ENCODE measurements around the gene OSGIN1. TPM values are rescaled to one million over a fixed set of nuclear protein-coding genes. Genes with fewer than 3 reads are reported as not detected.

The OSGIN1 gene
- total and polyA plus RNA-seq, 2 donors (not counting 1 experiment from before 2014, with no cell fraction given) = 0.85 to 1.8 TPM

DNA sequence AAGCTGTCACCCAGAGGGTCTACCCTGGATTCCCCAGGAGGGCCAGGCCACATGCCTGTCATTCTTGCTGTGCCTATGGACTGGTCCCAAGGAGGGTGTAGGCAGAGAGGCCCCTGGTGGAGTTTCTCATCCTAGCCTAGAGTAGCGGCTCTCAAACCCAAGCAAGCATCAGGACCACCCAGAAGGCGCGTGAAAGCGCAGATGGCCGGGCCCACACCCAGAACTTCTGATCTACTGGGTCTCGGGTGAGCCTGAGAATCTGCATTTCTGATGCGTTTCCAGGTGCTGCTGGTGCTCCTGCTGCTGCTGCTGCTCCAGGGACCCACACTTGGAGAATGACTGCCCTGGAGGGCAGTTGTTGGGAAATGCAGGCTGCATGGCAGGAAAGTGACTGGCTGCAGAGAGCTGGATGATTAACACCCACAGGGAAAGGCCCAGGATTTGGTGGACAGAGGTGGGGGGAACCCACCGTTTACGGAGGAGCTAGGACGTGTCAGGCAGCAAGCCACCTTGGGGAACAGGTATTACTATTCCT is 9.5 kb upstream of the OSGIN1 start:
- POLR2A ChIA-PET = no interaction called here
- H3K9me3 ChIP-seq (ENCODE audit: control extremely low read depth in 1 of 3, control insufficient read depth in 2 of 3, insufficient read depth in 1 of 3, low read length in 2 of 3) = no peaks in the 10 kb centered on the region
- H3K79me2 ChIP-seq (ENCODE audit: control insufficient read depth, insufficient read depth, low read length) = no peaks in the 10 kb centered on the region
- Mint-ChIP-seq H3K4me3 (no peak overlapping the region), H3K9me3 (ENCODE audit: insufficient read depth) (no peaks in the 10 kb centered on the region), H3K27ac (no peak overlapping the region), H3K4me1 (peaks cover 4% of the 10 kb centered on the region), H3K27me3 (peaks cover 7% of the 10 kb centered on the region)
- H3K4me3 ChIP-seq (ENCODE audit: control extremely low read depth in 1 of 5, extremely low read depth in 1 of 5, insufficient read depth in 1 of 5, low read depth in 2 of 5, low read length in 4 of 5) = no peak overlapping the region
- no peak overlapping the region for H3K27ac ChIP-seq (ENCODE audit: low read length in 2 of 2)
- H3K36me3 ChIP-seq (replicated peaks in 1 of 2; ENCODE audit: control extremely low read depth in 1 of 2, control insufficient read depth in 1 of 2, extremely low read depth in 1 of 2, insufficient read depth in 2 of 2, low read length in 1 of 2) = no peaks in the 10 kb centered on the region
- WGBS (ENCODE audit: insufficient coverage) = 94% methylated on average over 10 of the region's 10 CpGs
- no peak overlapping the region for H2AFZ ChIP-seq (ENCODE audit: insufficient read depth, low read depth, low read length, poor library complexity, severe bottlenecking)
- CTCF ChIA-PET = no interaction called here
- H3K27me3 ChIP-seq (replicated peaks in 1 of 4; ENCODE audit: control extremely low read depth in 1 of 4, control insufficient read depth in 3 of 4, insufficient read depth in 4 of 4, low read length in 3 of 4) = no peaks in the 10 kb centered on the region
- no peaks in the 10 kb centered on the region for H3K4me1 ChIP-seq (ENCODE audit: control insufficient read depth in 2 of 2, insufficient read depth in 2 of 2, low read length in 2 of 2)
- DNase-seq = no peak
- H3K9ac ChIP-seq (ENCODE audit: low read length) = no peak overlapping the region
- no peak overlapping the region for H3K4me2 ChIP-seq (replicated peaks; ENCODE audit: low read depth, low read length, poor library complexity, severe bottlenecking)
- TF ChIP-seq, protein P1, sequence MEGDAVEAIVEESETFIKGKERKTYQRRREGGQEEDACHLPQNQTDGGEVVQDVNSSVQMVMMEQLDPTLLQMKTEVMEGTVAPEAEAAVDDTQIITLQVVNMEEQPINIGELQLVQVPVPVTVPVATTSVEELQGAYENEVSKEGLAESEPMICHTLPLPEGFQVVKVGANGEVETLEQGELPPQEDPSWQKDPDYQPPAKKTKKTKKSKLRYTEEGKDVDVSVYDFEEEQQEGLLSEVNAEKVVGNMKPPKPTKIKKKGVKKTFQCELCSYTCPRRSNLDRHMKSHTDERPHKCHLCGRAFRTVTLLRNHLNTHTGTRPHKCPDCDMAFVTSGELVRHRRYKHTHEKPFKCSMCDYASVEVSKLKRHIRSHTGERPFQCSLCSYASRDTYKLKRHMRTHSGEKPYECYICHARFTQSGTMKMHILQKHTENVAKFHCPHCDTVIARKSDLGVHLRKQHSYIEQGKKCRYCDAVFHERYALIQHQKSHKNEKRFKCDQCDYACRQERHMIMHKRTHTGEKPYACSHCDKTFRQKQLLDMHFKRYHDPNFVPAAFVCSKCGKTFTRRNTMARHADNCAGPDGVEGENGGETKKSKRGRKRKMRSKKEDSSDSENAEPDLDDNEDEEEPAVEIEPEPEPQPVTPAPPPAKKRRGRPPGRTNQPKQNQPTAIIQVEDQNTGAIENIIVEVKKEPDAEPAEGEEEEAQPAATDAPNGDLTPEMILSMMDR (IDR thresholded peaks at IDR 0.05) = no peak
- TF ChIP-seq EZH2 (IDR thresholded peaks at IDR 0.05; ENCODE audit: borderline replicate concordance, insufficient read depth, low read depth, low read length, poor library complexity, severe bottlenecking) = no peak
- no peaks in the 10 kb centered on the region for H4K20me1 ChIP-seq (ENCODE audit: control insufficient read depth, insufficient read depth, low read length, poor library complexity, severe bottlenecking)
- ATAC-seq (ENCODE audit: low read depth) = no peak
- intact Hi-C loops (cut with micrococcal nuclease) = no loop called here

DNA sequence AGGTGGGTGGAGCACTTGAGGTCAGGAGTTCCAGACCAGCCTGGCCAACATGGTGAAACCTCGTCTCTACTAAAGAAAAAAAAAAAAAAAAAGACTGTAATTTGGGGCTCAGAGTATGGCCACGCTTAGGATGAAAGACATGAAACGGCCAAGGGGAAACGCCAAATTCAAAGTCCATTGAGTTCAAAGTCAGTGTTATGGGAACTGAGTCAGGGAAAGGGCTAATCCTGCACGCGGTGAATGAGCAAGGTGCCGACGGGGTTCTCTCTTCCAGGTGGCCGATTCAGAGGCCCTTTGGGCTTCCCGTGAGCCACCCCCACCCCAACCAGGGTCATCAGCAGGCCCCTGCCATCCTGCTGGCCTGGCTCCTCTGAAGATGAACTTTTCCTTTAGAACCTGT is 7.5 kb upstream of the OSGIN1 start:
- intact Hi-C loops (cut with micrococcal nuclease) = no loop called here
- CTCF ChIA-PET = no interaction called here

More for the DNA sequence above, 7.5 kb upstream of the OSGIN1 start:
- no peak for DNase-seq
- Histone ChIP-seq H2AFZ (ENCODE audit: insufficient read depth, low read depth, low read length, poor library complexity, severe bottlenecking) (no peak overlapping the region), H3K4me3 (ENCODE audit: control extremely low read depth in 1 of 5, extremely low read depth in 1 of 5, insufficient read depth in 1 of 5, low read depth in 2 of 5, low read length in 4 of 5) (no peak overlapping the region), H4K20me1 (ENCODE audit: control insufficient read depth, insufficient read depth, low read length, poor library complexity, severe bottlenecking) (no peaks in the 10 kb centered on the region), H3K4me1 (ENCODE audit: control insufficient read depth in 2 of 2, insufficient read depth in 2 of 2, low read length in 2 of 2) (no peaks in the 10 kb centered on the region), H3K27me3 (replicated peaks in 1 of 4; ENCODE audit: control extremely low read depth in 1 of 4, control insufficient read depth in 3 of 4, insufficient read depth in 4 of 4, low read length in 3 of 4) (no peaks in the 10 kb centered on the region), H3K4me2 (replicated peaks; ENCODE audit: low read depth, low read length, poor library complexity, severe bottlenecking) (no peak overlapping the region), H3K79me2 (ENCODE audit: control insufficient read depth, insufficient read depth, low read length) (no peaks in the 10 kb centered on the region), H3K27ac (ENCODE audit: low read length in 2 of 2) (no peak overlapping the region), H3K36me3 (replicated peaks in 1 of 2; ENCODE audit: control extremely low read depth in 1 of 2, control insufficient read depth in 1 of 2, extremely low read depth in 1 of 2, insufficient read depth in 2 of 2, low read length in 1 of 2) (no peaks in the 10 kb centered on the region), H3K9ac (ENCODE audit: low read length) (no peak overlapping the region), H3K9me3 (ENCODE audit: control extremely low read depth in 1 of 3, control insufficient read depth in 2 of 3, insufficient read depth in 1 of 3, low read length in 2 of 3) (no peaks in the 10 kb centered on the region)
- POLR2A ChIA-PET = no interaction called here
- no peaks in the 10 kb centered on the region for H3K4me1 Mint-ChIP-seq
- peaks cover 3% of the 10 kb centered on the region for H3K27me3 Mint-ChIP-seq
- no peak for TF ChIP-seq EZH2 (IDR thresholded peaks at IDR 0.05; ENCODE audit: borderline replicate concordance, insufficient read depth, low read depth, low read length, poor library complexity, severe bottlenecking)
- TF ChIP-seq, protein P1 (IDR thresholded peaks at IDR 0.05) = no peak
- WGBS (ENCODE audit: insufficient coverage) = 88% methylated on average over 9 of the region's 10 CpGs
- H3K4me3 Mint-ChIP-seq = no peak overlapping the region
- no peaks in the 10 kb centered on the region for H3K9me3 Mint-ChIP-seq (ENCODE audit: insufficient read depth)
- no peak for ATAC-seq (ENCODE audit: low read depth)
- no peak overlapping the region for H3K27ac Mint-ChIP-seq

Data from B cell (primary cell).